ENCODE results near the gene SDHAF1. TPM values are rescaled to one million over a fixed set of nuclear protein-coding genes. Genes with fewer than 3 reads are reported as not detected.

Gene SDHAF1
- total RNA-seq, 2 donors from 2014 or later = 12.9 to 14.1 TPM

DNA sequence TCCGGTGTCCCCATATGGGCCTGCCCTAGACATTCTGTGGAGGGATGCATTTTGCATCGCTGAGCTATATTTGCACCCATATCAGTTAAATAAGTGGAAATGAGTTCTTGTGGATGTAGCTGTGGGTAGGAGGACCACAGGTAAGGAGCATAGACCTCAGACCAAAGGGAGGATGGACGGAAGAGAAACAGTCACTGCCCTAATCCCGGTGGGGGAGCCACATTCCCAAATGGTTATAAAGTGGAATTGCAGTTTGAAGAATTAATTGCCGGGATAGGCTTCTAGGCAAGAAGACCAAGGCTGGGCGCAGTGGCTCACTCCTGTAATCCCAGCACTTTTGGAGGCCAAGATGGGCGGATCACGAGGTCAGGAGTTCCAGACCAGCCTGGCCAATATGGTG lies 1.8 kb downstream of the SDHAF1 start:
- Mint-ChIP-seq H3K27me3 (ENCODE audit: insufficient read depth) (peaks cover under 1% of the 10 kb centered on the region), H3K36me3 (ENCODE audit: low read depth) (peaks cover 16% of the 10 kb centered on the region), H3K9me3 (no peaks in the 10 kb centered on the region), H3K4me3 (peak overlapping the region; percentile 78), H3K27ac (no peak overlapping the region), H3K4me1 (peaks cover 9% of the 10 kb centered on the region)
- Histone ChIP-seq H3K9me3 (ENCODE audit: control insufficient read depth, low read length) (no peaks in the 10 kb centered on the region), H3K4me1 (ENCODE audit: control insufficient read depth, insufficient read depth, low read length) (peaks cover 7% of the 10 kb centered on the region), H3K4me3 (ENCODE audit: low read length) (peak overlapping the region; percentile 91), H3K9ac (ENCODE audit: extremely low read depth, low read length, poor library complexity, severe bottlenecking) (no peak overlapping the region), H3K36me3 (ENCODE audit: control insufficient read depth, insufficient read depth, low read length) (peaks cover 17% of the 10 kb centered on the region), H3K27me3 (ENCODE audit: control insufficient read depth, insufficient read depth, low read length, poor library complexity, severe bottlenecking) (no peaks in the 10 kb centered on the region), H3K27ac (ENCODE audit: low read depth, low read length) (no peak overlapping the region)
- TF ChIP-seq, protein P1, sequence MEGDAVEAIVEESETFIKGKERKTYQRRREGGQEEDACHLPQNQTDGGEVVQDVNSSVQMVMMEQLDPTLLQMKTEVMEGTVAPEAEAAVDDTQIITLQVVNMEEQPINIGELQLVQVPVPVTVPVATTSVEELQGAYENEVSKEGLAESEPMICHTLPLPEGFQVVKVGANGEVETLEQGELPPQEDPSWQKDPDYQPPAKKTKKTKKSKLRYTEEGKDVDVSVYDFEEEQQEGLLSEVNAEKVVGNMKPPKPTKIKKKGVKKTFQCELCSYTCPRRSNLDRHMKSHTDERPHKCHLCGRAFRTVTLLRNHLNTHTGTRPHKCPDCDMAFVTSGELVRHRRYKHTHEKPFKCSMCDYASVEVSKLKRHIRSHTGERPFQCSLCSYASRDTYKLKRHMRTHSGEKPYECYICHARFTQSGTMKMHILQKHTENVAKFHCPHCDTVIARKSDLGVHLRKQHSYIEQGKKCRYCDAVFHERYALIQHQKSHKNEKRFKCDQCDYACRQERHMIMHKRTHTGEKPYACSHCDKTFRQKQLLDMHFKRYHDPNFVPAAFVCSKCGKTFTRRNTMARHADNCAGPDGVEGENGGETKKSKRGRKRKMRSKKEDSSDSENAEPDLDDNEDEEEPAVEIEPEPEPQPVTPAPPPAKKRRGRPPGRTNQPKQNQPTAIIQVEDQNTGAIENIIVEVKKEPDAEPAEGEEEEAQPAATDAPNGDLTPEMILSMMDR (conservative IDR thresholded peaks at IDR 0.05) = peak; percentile 14
- 95 to 97% methylated on average over 8 of the region's 8 CpGs for WGBS, 2 experiments (ENCODE audit: insufficient coverage in 1 of 2, insufficient read length in 1 of 2)
- DNase-seq = no peak

DNA sequence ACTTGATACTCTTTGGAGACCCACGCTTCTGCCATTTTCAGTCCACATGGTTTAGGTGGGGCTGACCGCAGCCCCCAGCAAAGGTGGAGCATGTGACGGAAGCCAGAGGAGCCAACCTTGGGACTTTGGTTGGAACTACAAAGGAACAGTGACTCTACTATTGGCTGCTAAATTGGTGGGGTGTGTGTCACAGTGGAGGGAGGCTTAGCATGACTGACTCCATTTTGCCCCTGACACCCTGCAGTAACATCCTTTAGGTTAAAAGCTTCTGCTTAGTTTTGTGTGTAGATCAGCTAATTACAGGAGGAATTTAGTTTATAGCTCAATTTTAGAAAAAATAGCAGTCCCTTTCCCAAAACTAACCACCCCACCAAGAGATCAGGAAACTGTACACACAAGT lies 6.6 kb downstream of the SDHAF1 start:
- no peak overlapping the region for H3K9ac ChIP-seq (ENCODE audit: extremely low read depth, low read length, poor library complexity, severe bottlenecking)
- H3K27me3 Mint-ChIP-seq (ENCODE audit: insufficient read depth) = no peaks in the 10 kb centered on the region
- no peaks in the 10 kb centered on the region for H3K9me3 Mint-ChIP-seq
- H3K9me3 ChIP-seq (ENCODE audit: control insufficient read depth, low read length) = no peaks in the 10 kb centered on the region
- H3K4me1 Mint-ChIP-seq = no peaks in the 10 kb centered on the region
- 97 to 100% methylated on average over 1 to 3 of the region's 3 CpGs for WGBS, 2 experiments (ENCODE audit: insufficient coverage in 1 of 2, insufficient read length in 1 of 2)
- H3K4me1 ChIP-seq (ENCODE audit: control insufficient read depth, insufficient read depth, low read length) = no peaks in the 10 kb centered on the region
- DNase-seq = no peak
- H3K4me3 Mint-ChIP-seq = no peak overlapping the region
- no peak overlapping the region for H3K27ac Mint-ChIP-seq
- no peak overlapping the region for H3K27ac ChIP-seq (ENCODE audit: low read depth, low read length)
- H3K27me3 ChIP-seq (ENCODE audit: control insufficient read depth, insufficient read depth, low read length, poor library complexity, severe bottlenecking) = no peaks in the 10 kb centered on the region
- TF ChIP-seq, protein P1 (conservative IDR thresholded peaks at IDR 0.05) = no peak
- H3K36me3 Mint-ChIP-seq (ENCODE audit: low read depth) = peaks cover 43% of the 10 kb centered on the region
- H3K36me3 ChIP-seq (ENCODE audit: control insufficient read depth, insufficient read depth, low read length) = peaks cover 17% of the 10 kb centered on the region
- no peak overlapping the region for H3K4me3 ChIP-seq (ENCODE audit: low read length)

DNA sequence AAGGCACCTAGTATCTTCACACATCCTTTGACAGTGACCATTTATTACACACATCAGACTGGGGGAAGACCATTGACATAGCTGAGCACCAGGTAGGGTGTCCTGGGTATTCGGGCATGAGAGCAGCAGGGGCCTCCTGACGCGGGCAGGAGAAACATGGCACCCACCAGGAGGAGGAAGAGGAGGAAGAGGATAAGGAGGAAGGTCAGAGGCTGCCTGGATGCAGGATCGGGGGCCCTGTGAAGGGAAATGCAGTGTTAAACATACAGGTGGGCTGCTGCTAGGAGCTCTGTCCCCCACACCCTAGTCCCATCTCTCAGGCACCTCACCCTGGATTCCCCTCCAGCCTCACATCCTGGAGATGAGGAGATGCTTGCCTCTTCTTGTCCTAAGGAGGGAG lies 8.3 kb downstream of the SDHAF1 start:
- Mint-ChIP-seq H3K27ac (no peak overlapping the region), H3K9me3 (no peaks in the 10 kb centered on the region), H3K4me3 (no peak overlapping the region), H3K27me3 (ENCODE audit: insufficient read depth) (no peaks in the 10 kb centered on the region), H3K36me3 (ENCODE audit: low read depth) (peaks cover 34% of the 10 kb centered on the region), H3K4me1 (peaks cover under 1% of the 10 kb centered on the region)
- Histone ChIP-seq H3K27ac (ENCODE audit: low read depth, low read length) (no peak overlapping the region), H3K9me3 (ENCODE audit: control insufficient read depth, low read length) (no peaks in the 10 kb centered on the region), H3K4me1 (ENCODE audit: control insufficient read depth, insufficient read depth, low read length) (no peaks in the 10 kb centered on the region), H3K9ac (ENCODE audit: extremely low read depth, low read length, poor library complexity, severe bottlenecking) (no peak overlapping the region), H3K36me3 (ENCODE audit: control insufficient read depth, insufficient read depth, low read length) (peaks cover 17% of the 10 kb centered on the region), H3K27me3 (ENCODE audit: control insufficient read depth, insufficient read depth, low read length, poor library complexity, severe bottlenecking) (no peaks in the 10 kb centered on the region), H3K4me3 (ENCODE audit: low read length) (no peak overlapping the region)
- DNase-seq = no peak
- 90 to 100% methylated on average over 4 of the region's 4 CpGs for WGBS, 2 experiments (ENCODE audit: insufficient coverage in 1 of 2, insufficient read length in 1 of 2)
- TF ChIP-seq, protein P1 (conservative IDR thresholded peaks at IDR 0.05) = no peak

All from endodermal cell (in vitro differentiated cells).